ENCODE data around the gene FLAD1. TPM values are rescaled to one million over a fixed set of nuclear protein-coding genes. Genes with fewer than 3 reads are reported as not detected.

Gene FLAD1
- total and polyA plus RNA-seq, 11 donors = 19.4 to 50.7 (median 27.4) TPM

GRCh38 chr1:154959426-154959780, 23.7 kb upstream of the FLAD1 start:
- Histone ChIP-seq H3K9me3 (no peaks in the 10 kb centered on the region), H3K27me3 (no peaks in the 10 kb centered on the region), H3K4me3 (no peak overlapping the region), H3K36me3 (peaks cover 4 to 41% (median 30%) of the 10 kb centered on the region in 9 donors), H3K4me1 (peaks cover 3 to 63% (median 39%) of the 10 kb centered on the region in 12 donors), H3K27ac (no peak overlapping the region)
- ATAC-seq (no peak), DNase-seq (peak in 2 of 5 donors; percentile 19 to 22)
- 93 to 96% (median 95%) methylated on average over 7 of the region's 7 CpGs for WGBS, 4 donors
- TF ChIP-seq CTCF (IDR thresholded peaks at IDR 0.05) (no peak), POLR2A (IDR thresholded peaks at IDR 0.05) (no peak)
- intact Hi-C loops (cut with DNase I) = loop anchor here in 5 of 10 donors (5.0 to 10.0 kb wide), 4 partner anchors 58 to 123 kb away; partner anchors contain the start of genes EFNA4 (in 2 of the 5) and ADAM15 (in 1 of the 5)

- Histone ChIP-seq H3K27me3 (no peaks in the 10 kb centered on the region), H3K36me3 (peaks cover 4 to 53% (median 41%) of the 10 kb centered on the region in 9 donors), H3K27ac (peak overlapping the region in 10 of 12 donors; percentile 94 to 100 (median 99)), H3K9me3 (no peaks in the 10 kb centered on the region), H3K4me3 (peak overlapping the region; percentile 80 to 99 (median 89)), H3K4me1 (peaks cover 3 to 51% (median 28%) of the 10 kb centered on the region in 12 donors)
- 30 to 37% (median 37%) methylated on average over 10 of the region's 10 CpGs for WGBS, 4 donors
- peak in 1 of 5 donors; percentile 20 for DNase-seq
- TF ChIP-seq CTCF (IDR thresholded peaks at IDR 0.05) (no peak), POLR2A (IDR thresholded peaks at IDR 0.05) (no peak)
- intact Hi-C loops (cut with DNase I) = loop anchor here in 9 of 10 donors (1.0 to 10.0 kb wide), 9 partner anchors 37 to 124 kb away; partner anchors contain the start of genes EFNA4 (in 3 of the 9), ADAM15 (in 1 of the 9) and ZBTB7B (in 1 of the 9)
- no peak for ATAC-seq
These were observed 22.6 kb upstream of the FLAD1 start for GRCh38 chr1:154960446-154961136.

GRCh38 chr1:154961207-154962155, 21.7 kb upstream of the FLAD1 start, which contains the start of gene PYGO2:
Gene PYGO2 (minus strand): TSS chr1:154961782. CDS start chr1:154961576, 206 bp downstream.
- intact Hi-C loops (cut with DNase I) = loop anchor here in 9 of 10 donors (1.0 to 10.0 kb wide), 9 partner anchors 36 to 123 kb away; partner anchors contain the start of genes EFNA4 (in 3 of the 9), ADAM15 (in 1 of the 9) and ZBTB7B (in 1 of the 9)
- Histone ChIP-seq H3K27ac (peak within 1 kb of the TSS; percentile 94 to 100 (median 99)), H3K4me3 (peak within 1 kb of the TSS; percentile 80 to 99 (median 89)), H3K36me3 (peaks cover 4 to 62% (median 49%) of the 10 kb centered on the region in 9 donors), H3K4me1 (peaks cover 3 to 46% (median 25%) of the 10 kb centered on the region in 12 donors), H3K9me3 (no peaks in the 10 kb centered on the region), H3K27me3 (no peaks in the 10 kb centered on the region)
- ATAC-seq (peak; percentile 67 to 89 (median 86)), DNase-seq (peak; percentile 82 to 92 (median 85))
- TF ChIP-seq CTCF (IDR thresholded peaks at IDR 0.05) (peak; percentile 22 to 95 (median 68)), POLR2A (IDR thresholded peaks at IDR 0.05) (peak in 1 of 2 donors; percentile 84)
- 0 to 1% (median 0%) methylated on average over 17 to 93 of the region's 93 CpGs for WGBS, 4 donors

Measured in heart left ventricle (tissue), 16 donors.